ENCODE data around the gene GLG1. TPM values are rescaled to one million over a fixed set of nuclear protein-coding genes. Genes with fewer than 3 reads are reported as not detected.
"Not testable (repeated sequence)": the region's sequence is repeated elsewhere in the genome, so short reads cannot be mapped to it uniquely, and the experiment has no call there.

Gene GLG1
- total RNA-seq, 1 experiment from 2014 or later: 135 TPM

DNA sequence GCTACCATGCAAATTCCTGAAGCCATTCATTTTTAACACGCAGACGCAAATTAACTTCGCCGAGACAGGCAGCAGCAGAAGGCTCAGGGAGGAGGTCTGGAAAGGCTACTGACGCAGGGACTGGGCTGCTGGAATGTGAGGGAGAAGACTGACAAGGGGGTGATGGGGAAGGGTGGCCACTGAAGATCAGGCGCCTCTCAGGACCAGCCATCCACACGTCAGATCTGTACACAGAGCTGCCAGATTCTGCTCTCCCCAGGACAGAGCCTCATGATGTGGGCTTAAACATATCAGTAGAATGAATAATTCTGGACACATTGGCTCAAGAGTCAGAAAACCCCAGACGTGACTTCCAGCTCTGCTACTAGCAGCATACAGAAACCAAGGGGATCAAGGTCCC lies 160.0 kb downstream of the GLG1 start:
- H3T11ph ChIP-seq (ENCODE audit: low read length): no peak overlapping the region
- no peak overlapping the region for H3K18ac ChIP-seq (ENCODE audit: insufficient read length, low read depth, low read length)
- H4K20me1 ChIP-seq (ENCODE audit: control insufficient read depth, insufficient read depth, insufficient read length): no peaks in the 10 kb centered on the region
- H2BK15ac ChIP-seq (ENCODE audit: low read depth, low read length): no peak overlapping the region
- no peaks in the 10 kb centered on the region for H3K4me1 ChIP-seq (ENCODE audit: insufficient read depth, low read length)
- no peaks in the 10 kb centered on the region for H3K23me2 ChIP-seq (ENCODE audit: insufficient read length, low read depth, low read length, poor library complexity, severe bottlenecking)
- H4K8ac ChIP-seq (replicated peaks; ENCODE audit: insufficient read length, low read depth, low read length): no peak overlapping the region
- Mint-ChIP-seq H3K4me1 (peaks cover 4 to 6% of the 10 kb centered on the region in 2 experiments; a peak in 2 of 4 replicates), H3K9me3 (no peaks in the 10 kb centered on the region), H3K27me3 (ENCODE audit: low read depth) (no peaks in the 10 kb centered on the region), H3K36me3 (ENCODE audit: insufficient read depth in 1 of 3, low read depth in 3 of 3) (peaks cover 11 to 51% (median 24%) of the 10 kb centered on the region in 3 experiments; a peak in 6 of 7 replicates), H3K4me3 (no peak overlapping the region), H3K27ac (peak overlapping the region in 1 of 3 experiments; percentile 40; a peak in 1 of 7 replicates)
- H3K79me2 ChIP-seq (ENCODE audit: insufficient read depth, low read length): no peaks in the 10 kb centered on the region
- H3K4me2 ChIP-seq (ENCODE audit: insufficient read depth, insufficient read length, low read length): no peak overlapping the region
- H2AFZ ChIP-seq (ENCODE audit: low read length): no peak overlapping the region
- no peak overlapping the region for H3K23ac ChIP-seq (ENCODE audit: insufficient read length, low read depth, low read length)
- WGBS (ENCODE audit: extremely low coverage, insufficient read length, low lambda C conversion rate): no CpG with 5 or more reads among the region's 8 CpGs
- no peak overlapping the region for H3K14ac ChIP-seq (ENCODE audit: insufficient read depth, low read length)
- no peak for DNase-seq
- H4K5ac ChIP-seq (ENCODE audit: insufficient read length, low read depth, low read length): no peak overlapping the region
- no peak overlapping the region for H2BK5ac ChIP-seq (ENCODE audit: insufficient read length, low read length)
- H3K4ac ChIP-seq (ENCODE audit: low read depth, low read length): no peak overlapping the region
- TF ChIP-seq, protein P1, sequence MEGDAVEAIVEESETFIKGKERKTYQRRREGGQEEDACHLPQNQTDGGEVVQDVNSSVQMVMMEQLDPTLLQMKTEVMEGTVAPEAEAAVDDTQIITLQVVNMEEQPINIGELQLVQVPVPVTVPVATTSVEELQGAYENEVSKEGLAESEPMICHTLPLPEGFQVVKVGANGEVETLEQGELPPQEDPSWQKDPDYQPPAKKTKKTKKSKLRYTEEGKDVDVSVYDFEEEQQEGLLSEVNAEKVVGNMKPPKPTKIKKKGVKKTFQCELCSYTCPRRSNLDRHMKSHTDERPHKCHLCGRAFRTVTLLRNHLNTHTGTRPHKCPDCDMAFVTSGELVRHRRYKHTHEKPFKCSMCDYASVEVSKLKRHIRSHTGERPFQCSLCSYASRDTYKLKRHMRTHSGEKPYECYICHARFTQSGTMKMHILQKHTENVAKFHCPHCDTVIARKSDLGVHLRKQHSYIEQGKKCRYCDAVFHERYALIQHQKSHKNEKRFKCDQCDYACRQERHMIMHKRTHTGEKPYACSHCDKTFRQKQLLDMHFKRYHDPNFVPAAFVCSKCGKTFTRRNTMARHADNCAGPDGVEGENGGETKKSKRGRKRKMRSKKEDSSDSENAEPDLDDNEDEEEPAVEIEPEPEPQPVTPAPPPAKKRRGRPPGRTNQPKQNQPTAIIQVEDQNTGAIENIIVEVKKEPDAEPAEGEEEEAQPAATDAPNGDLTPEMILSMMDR (conservative IDR thresholded peaks at IDR 0.05): no peak
- H3K9me3 ChIP-seq (ENCODE audit: control insufficient read depth, low read depth, low read length): no peaks in the 10 kb centered on the region
- H2BK20ac ChIP-seq (ENCODE audit: low read depth, low read length, poor library complexity, severe bottlenecking): no peak overlapping the region
- no peak overlapping the region for H3K9ac ChIP-seq (ENCODE audit: extremely low read depth, insufficient read length, low read length)
- H3K27me3 ChIP-seq (ENCODE audit: insufficient read depth, low read length): no peaks in the 10 kb centered on the region
- no peak overlapping the region for H2BK12ac ChIP-seq (ENCODE audit: insufficient read length, low read depth, low read length)
- no peak overlapping the region for H3K27ac ChIP-seq (ENCODE audit: insufficient read length, low read depth, low read length)
- no peaks in the 10 kb centered on the region for H3K79me1 ChIP-seq (ENCODE audit: insufficient read depth, low read depth, low read length, poor library complexity, severe bottlenecking)
- no peak overlapping the region for H2BK120ac ChIP-seq (ENCODE audit: low read depth, low read length, poor library complexity, severe bottlenecking)
- H3K56ac ChIP-seq (ENCODE audit: insufficient read length, low read depth, low read length): no peak overlapping the region
- H4K91ac ChIP-seq (ENCODE audit: insufficient read length, low read depth, low read length): no peak overlapping the region
- H2AK5ac ChIP-seq (ENCODE audit: insufficient read length, low read length): no peak overlapping the region

DNA sequence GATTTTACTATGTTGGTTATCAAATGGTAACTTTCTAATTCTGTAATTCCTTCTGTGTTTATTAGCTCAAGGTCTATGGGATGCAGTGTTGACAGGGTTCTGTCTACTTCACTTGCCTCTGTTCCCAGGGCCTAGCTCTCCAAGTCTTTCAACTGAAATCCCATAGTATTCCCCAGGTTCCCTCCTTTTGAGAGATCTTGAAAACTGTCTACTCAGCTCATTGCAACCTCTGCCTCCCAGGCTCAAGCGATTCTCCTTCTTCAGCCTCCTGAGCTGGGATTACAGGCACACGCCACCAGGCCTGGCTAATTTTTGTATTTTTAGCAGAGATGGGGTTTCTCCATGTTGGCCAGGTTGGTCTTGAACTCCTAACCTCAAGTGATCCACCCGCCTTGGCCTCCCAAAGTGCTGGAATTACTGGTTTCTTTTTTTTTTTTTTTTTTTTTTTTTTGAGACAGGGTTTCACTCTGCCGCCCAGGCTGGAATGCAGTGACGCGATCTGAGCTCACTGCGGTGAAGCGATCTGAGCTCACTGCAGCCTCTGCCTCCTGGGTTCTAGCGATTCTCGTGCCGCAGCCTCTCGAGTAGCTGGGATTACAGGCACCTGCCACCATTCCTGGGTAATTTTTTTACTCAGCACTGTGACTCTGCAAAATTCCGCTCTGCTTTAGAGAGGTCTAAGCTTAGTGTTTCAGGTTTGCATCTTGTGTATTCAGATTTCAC lies 163.1 kb downstream of the GLG1 start:
- not testable (repeated sequence) for H3K79me1 ChIP-seq (ENCODE audit: insufficient read depth, low read depth, low read length, poor library complexity, severe bottlenecking); DNase-seq; H2BK15ac ChIP-seq (ENCODE audit: low read depth, low read length); H3K18ac ChIP-seq (ENCODE audit: insufficient read length, low read depth, low read length); H3K23ac ChIP-seq (ENCODE audit: insufficient read length, low read depth, low read length); H3K4me1 Mint-ChIP-seq; H4K5ac ChIP-seq (ENCODE audit: insufficient read length, low read depth, low read length); H3K4ac ChIP-seq (ENCODE audit: low read depth, low read length); H2BK12ac ChIP-seq (ENCODE audit: insufficient read length, low read depth, low read length); H4K8ac ChIP-seq (replicated peaks; ENCODE audit: insufficient read length, low read depth, low read length); H3K4me3 Mint-ChIP-seq; H3K27me3 Mint-ChIP-seq (ENCODE audit: low read depth); H3T11ph ChIP-seq (ENCODE audit: low read length); H3K4me1 ChIP-seq (ENCODE audit: insufficient read depth, low read length); H2BK20ac ChIP-seq (ENCODE audit: low read depth, low read length, poor library complexity, severe bottlenecking); H4K20me1 ChIP-seq (ENCODE audit: control insufficient read depth, insufficient read depth, insufficient read length); H3K9me3 ChIP-seq (ENCODE audit: control insufficient read depth, low read depth, low read length); H3K27me3 ChIP-seq (ENCODE audit: insufficient read depth, low read length); H3K79me2 ChIP-seq (ENCODE audit: insufficient read depth, low read length); H2BK120ac ChIP-seq (ENCODE audit: low read depth, low read length, poor library complexity, severe bottlenecking); H3K23me2 ChIP-seq (ENCODE audit: insufficient read length, low read depth, low read length, poor library complexity, severe bottlenecking); H3K56ac ChIP-seq (ENCODE audit: insufficient read length, low read depth, low read length); H3K27ac ChIP-seq (ENCODE audit: insufficient read length, low read depth, low read length); H3K9ac ChIP-seq (ENCODE audit: extremely low read depth, insufficient read length, low read length); H2BK5ac ChIP-seq (ENCODE audit: insufficient read length, low read length); H4K91ac ChIP-seq (ENCODE audit: insufficient read length, low read depth, low read length); H3K9me3 Mint-ChIP-seq; H2AFZ ChIP-seq (ENCODE audit: low read length); H2AK5ac ChIP-seq (ENCODE audit: insufficient read length, low read length); H3K14ac ChIP-seq (ENCODE audit: insufficient read depth, low read length); H3K4me2 ChIP-seq (ENCODE audit: insufficient read depth, insufficient read length, low read length)
- peaks cover 2 to 32% (median 4%) of the 10 kb centered on the region in 3 experiments; a peak in 4 of 7 replicates for H3K36me3 Mint-ChIP-seq (ENCODE audit: insufficient read depth in 1 of 3, low read depth in 3 of 3)
- H3K27ac Mint-ChIP-seq: 0 out of 7 replicates have a peak overlapping the region, but pooled peaks of 1 of the 3 experiments have one; percentile 40
- no CpG with 5 or more reads among the region's 13 CpGs for WGBS (ENCODE audit: extremely low coverage, insufficient read length, low lambda C conversion rate)

Measured in H9 (cell line).